Measurements from ENCODE around the gene RALGAPA2. TPM values are rescaled to one million over a fixed set of nuclear protein-coding genes. Genes with fewer than 3 reads are reported as not detected.

RALGAPA2 gene
- total RNA-seq, 1 donor: 10.8 TPM

GRCh38 chr20:20649945-20650344, 62.5 kb downstream of the RALGAPA2 start:
- no peak for DNase-seq (ENCODE audit: low read depth)
- H3K4me3 ChIP-seq (ENCODE audit: low read depth, low read length): no peak overlapping the region
- no peak for TF ChIP-seq CTCF (IDR thresholded peaks at IDR 0.05; ENCODE audit: insufficient read depth, low read length)

- DNase-seq (ENCODE audit: low read depth): no peak
Measured at GRCh38 chr20:20643927-20644326, 68.5 kb downstream of the RALGAPA2 start.

GRCh38 chr20:20641783-20642182, 70.7 kb downstream of the RALGAPA2 start:
- H3K4me3 ChIP-seq (ENCODE audit: low read depth, low read length): no peak overlapping the region
- no peak for TF ChIP-seq CTCF (IDR thresholded peaks at IDR 0.05; ENCODE audit: insufficient read depth, low read length)
- DNase-seq (ENCODE audit: low read depth): no peak

More at GRCh38 chr20:20643927-20644326, 68.5 kb downstream of the RALGAPA2 start:
- no peak for TF ChIP-seq CTCF (IDR thresholded peaks at IDR 0.05; ENCODE audit: insufficient read depth, low read length)
- no peak overlapping the region for H3K4me3 ChIP-seq (ENCODE audit: low read depth, low read length)

GRCh38 chr20:20638878-20639277, 73.6 kb downstream of the RALGAPA2 start:
- no peak for TF ChIP-seq CTCF (IDR thresholded peaks at IDR 0.05; ENCODE audit: insufficient read depth, low read length)
- H3K4me3 ChIP-seq (ENCODE audit: low read depth, low read length): no peak overlapping the region
- no peak for DNase-seq (ENCODE audit: low read depth)

GRCh38 chr20:20637998-20638725, 74.3 kb downstream of the RALGAPA2 start:
- no peak for DNase-seq (ENCODE audit: low read depth)
- H3K4me3 ChIP-seq (ENCODE audit: low read depth, low read length): no peak overlapping the region
- no peak for TF ChIP-seq CTCF (IDR thresholded peaks at IDR 0.05; ENCODE audit: insufficient read depth, low read length)

- no peak for TF ChIP-seq CTCF (IDR thresholded peaks at IDR 0.05; ENCODE audit: insufficient read depth, low read length)
- no peak for DNase-seq (ENCODE audit: low read depth)
- no peak overlapping the region for H3K4me3 ChIP-seq (ENCODE audit: low read depth, low read length)
Measured at GRCh38 chr20:20635006-20635405, 77.4 kb downstream of the RALGAPA2 start.

- TF ChIP-seq CTCF (IDR thresholded peaks at IDR 0.05; ENCODE audit: insufficient read depth, low read length): no peak
- DNase-seq (ENCODE audit: low read depth): no peak
- no peak overlapping the region for H3K4me3 ChIP-seq (ENCODE audit: low read depth, low read length)
Measured at GRCh38 chr20:20632644-20633043, 79.8 kb downstream of the RALGAPA2 start.

All from fibroblast of the aortic adventitia (primary cell).